LNCAP (cell line): ENCODE results near the gene LRRC41.

Experiments
- TF ChIP-seq, protein P1 (sequence below): fragments of 450-650 bp; IDR thresholded peaks from 2 replicates; pipeline ENCODE4 v1.5.1; 2017; ENCODE audit warnings: mild to moderate bottlenecking

Gene LRRC41

DNA sequence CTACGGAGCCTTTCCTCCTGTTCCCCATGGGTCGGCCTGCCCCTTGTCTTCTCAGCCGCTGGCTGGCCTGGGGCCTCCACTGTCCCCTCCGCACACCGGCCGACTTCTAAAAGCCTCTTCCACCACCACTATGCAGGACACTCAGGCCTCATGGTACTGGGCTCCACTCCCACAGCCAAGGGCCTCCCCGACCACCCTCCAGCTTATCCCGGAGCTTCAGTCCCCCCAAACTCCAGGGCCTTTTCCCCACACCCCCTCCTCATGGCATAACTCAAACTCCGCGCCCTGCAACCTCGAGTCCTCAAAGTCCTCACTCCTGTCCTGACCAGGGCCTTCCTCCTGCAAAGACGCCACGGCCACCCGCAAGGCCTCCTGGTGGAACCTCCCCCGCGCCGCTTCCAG, 2.0 kb downstream of the LRRC41 start:
- TF ChIP-seq, protein P1, sequence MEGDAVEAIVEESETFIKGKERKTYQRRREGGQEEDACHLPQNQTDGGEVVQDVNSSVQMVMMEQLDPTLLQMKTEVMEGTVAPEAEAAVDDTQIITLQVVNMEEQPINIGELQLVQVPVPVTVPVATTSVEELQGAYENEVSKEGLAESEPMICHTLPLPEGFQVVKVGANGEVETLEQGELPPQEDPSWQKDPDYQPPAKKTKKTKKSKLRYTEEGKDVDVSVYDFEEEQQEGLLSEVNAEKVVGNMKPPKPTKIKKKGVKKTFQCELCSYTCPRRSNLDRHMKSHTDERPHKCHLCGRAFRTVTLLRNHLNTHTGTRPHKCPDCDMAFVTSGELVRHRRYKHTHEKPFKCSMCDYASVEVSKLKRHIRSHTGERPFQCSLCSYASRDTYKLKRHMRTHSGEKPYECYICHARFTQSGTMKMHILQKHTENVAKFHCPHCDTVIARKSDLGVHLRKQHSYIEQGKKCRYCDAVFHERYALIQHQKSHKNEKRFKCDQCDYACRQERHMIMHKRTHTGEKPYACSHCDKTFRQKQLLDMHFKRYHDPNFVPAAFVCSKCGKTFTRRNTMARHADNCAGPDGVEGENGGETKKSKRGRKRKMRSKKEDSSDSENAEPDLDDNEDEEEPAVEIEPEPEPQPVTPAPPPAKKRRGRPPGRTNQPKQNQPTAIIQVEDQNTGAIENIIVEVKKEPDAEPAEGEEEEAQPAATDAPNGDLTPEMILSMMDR = no peak

DNA sequence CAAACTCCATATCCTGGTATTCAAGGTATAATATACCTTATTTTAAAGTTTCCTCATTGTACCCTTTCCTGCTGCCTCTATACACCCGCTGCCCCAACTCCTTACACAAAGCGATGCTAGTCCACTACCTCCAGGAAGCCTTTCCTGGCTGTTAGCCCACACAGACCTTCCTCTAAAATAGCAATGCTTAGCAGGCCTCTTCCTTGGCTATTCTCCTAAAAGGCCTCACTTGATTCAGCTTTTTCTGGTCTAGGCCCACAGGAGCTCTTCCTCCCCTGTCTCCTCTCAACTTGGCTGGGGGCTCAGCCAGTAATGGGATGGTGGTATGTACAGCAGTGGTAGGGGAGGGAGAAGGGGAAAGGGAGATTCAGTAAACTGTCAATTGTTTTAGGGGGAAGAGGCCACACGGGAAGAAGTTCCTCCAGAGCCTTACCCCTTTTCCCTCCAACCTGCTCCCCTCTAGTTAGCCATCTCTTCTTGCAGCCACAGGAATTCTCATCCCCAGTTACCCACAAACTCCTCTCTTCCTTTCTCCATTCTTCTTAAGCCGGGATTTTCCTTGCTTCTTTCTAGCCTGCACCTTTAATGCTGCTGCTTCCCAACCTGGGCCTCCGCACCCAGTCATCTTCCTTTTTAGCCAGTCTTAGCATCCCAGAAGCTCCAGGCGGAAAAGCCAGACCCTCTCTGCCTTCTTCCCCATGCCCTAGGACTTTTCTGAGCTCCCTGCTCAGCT, 2.6 kb downstream of the LRRC41 start:
- TF ChIP-seq, protein P1 = no peak

DNA sequence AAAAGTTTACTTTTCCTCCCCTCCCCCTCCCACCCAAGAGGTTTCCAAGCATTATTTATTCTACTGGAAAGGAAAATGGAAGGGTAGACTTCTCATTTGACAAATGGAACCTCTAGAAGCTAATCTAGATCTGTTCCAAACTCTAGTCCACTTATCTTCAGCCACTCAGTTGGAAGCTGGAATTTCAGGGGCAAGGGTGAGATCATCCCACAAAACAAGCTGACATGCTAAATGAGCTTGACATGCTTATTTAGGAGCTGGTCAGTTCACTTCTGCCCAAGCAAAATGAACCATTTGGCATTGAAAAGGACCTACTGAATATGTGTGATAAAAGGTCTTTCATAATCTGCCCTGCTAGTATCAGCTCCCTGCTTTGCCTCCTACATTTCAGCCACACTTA, 5.0 kb downstream of the LRRC41 start:
- TF ChIP-seq, protein P1 = no peak

DNA sequence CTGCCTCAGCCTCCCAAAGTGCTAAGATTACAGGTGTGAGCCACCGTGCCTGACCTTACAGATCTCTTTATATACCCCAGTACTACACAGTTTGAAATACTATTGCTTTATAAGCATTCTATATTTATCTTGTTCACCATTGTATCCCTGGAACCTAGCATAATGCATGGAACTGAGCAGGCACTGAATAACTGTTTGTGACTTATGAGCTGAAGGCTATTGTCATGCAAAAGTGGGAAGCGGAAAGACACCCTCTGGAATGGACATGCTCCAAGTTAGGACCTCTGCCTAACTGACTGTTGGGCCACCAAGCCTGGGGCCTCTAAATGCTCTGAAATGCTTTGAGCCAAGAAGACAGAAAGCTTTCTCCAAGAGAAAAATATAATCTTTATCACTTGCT, 8.1 kb downstream of the LRRC41 start:
- TF ChIP-seq, protein P1 = no peak

DNA sequence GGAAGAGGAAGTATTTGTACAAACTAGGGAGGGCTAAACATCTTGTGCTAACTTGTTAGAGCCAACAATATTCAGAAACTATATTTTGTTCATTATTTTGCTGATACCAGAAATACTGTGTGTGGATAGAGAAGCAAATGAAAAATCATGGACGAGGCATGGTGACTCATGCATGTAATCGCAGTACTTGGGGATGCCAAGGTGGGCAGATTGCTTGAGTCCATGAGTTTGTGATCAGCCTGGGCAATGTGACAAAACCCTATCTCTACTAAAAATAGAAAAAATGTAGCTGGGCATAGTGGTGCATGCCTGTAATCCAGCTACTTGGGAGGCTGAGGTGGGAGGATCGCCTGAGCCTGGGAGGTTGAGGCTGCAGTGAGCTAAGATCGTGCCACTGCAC, 13.4 kb downstream of the LRRC41 start:
- TF ChIP-seq, protein P1 = no peak

DNA sequence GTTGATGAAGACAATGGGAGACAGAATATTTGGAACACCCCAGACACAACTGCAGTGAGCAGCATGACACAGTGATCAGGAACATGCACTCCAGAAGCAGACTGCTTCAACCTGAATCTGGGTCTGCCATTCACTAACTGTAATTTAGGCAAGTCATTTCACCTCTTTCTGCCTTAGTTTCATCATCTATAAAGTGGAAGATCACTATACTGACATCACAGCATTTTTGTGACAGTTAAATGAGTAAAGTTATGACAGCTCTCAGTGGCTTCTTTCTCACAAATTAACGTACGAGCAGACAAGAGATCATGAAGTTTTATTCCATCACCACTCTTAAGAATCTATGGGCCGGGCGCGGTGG, 14.3 kb downstream of the LRRC41 start:
- TF ChIP-seq, protein P1 = no peak

DNA sequence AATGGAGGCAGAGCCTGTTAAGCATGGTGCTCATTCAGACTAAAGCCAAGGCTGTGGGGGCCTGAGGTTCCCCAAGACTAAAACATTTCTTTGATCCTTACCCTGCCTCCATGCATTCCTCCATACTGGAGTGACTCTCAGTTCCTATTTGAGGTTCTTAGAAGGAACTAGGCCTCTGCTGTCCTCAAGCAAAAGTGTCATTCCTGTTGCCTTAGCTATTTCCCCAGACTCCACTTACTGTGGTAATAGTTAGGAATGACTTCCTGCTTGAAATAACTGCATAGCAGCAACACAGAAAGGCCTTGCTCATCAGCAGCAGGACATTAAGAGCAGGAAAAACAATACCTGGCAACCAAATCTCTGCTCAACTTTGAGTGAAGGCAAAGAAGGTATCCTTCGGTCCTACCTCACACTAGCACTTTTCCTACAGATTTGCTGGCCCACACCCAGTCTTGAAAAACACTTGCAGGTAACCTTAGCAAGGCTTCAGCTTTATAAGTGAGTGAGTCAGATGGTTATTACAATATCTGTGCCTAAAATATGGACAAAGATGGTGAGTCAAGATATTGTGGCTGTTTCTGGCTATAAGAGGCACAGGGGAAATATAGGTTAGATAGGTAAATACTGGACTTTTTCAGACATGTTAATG, 14.8 kb downstream of the LRRC41 start:
- TF ChIP-seq, protein P1 = no peak
